ENCODE measurements around the gene WWOX.

GRCh38 chr16:78745108-78746019, 645.9 kb downstream of the WWOX start:
- TF ChIP-seq, protein P1, sequence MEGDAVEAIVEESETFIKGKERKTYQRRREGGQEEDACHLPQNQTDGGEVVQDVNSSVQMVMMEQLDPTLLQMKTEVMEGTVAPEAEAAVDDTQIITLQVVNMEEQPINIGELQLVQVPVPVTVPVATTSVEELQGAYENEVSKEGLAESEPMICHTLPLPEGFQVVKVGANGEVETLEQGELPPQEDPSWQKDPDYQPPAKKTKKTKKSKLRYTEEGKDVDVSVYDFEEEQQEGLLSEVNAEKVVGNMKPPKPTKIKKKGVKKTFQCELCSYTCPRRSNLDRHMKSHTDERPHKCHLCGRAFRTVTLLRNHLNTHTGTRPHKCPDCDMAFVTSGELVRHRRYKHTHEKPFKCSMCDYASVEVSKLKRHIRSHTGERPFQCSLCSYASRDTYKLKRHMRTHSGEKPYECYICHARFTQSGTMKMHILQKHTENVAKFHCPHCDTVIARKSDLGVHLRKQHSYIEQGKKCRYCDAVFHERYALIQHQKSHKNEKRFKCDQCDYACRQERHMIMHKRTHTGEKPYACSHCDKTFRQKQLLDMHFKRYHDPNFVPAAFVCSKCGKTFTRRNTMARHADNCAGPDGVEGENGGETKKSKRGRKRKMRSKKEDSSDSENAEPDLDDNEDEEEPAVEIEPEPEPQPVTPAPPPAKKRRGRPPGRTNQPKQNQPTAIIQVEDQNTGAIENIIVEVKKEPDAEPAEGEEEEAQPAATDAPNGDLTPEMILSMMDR (conservative IDR thresholded peaks at IDR 0.05; ENCODE audit: low read depth, low read length): no peak
- no peak for TF ChIP-seq EZH2 (IDR thresholded peaks at IDR 0.05; ENCODE audit: borderline replicate concordance, low read depth, low read length, poor library complexity, severe bottlenecking)

All from A673 (cell line).